ENCODE data around the gene NHSL1. TPM values are rescaled to one million over a fixed set of nuclear protein-coding genes. Genes with fewer than 3 reads are reported as not detected.
A peak's percentile ranks its signal among the peaks of the same experiment; 100 is the strongest.

Gene NHSL1
- polyA plus RNA-seq, 4 donors, result 11.3 to 71.0 (median 23.8) TPM

- no peaks in the 10 kb centered on the region for H3K27me3 ChIP-seq (ENCODE audit: control insufficient read depth in 3 of 3, insufficient read depth in 3 of 3, low read length in 3 of 3)
- no peak overlapping the region for H3K27ac ChIP-seq (ENCODE audit: low read depth in 1 of 3, low read length in 2 of 3)
- H3K36me3 ChIP-seq (ENCODE audit: control insufficient read depth in 3 of 3, insufficient read depth in 2 of 3, low read depth in 1 of 3, low read length in 3 of 3), result no peaks in the 10 kb centered on the region
- H3K4me1 ChIP-seq (ENCODE audit: control insufficient read depth in 3 of 3, insufficient read depth in 2 of 3, low read depth in 1 of 3, low read length in 2 of 3), result no peaks in the 10 kb centered on the region
- 65 to 90% (median 70%) methylated on average over 5 of the region's 5 CpGs for WGBS, 3 donors
- DNase-seq (no peak), FAIRE-seq (no peak)
- H3K4me3 ChIP-seq (ENCODE audit: low read depth in 1 of 3, low read length in 3 of 3), result no peak overlapping the region
- peaks cover 0 to 4% of the 10 kb centered on the region in 2 donors for H3K9me3 ChIP-seq (ENCODE audit: control insufficient read depth in 2 of 2, insufficient read depth in 1 of 2, low read depth in 1 of 2, low read length in 1 of 2)
These were observed 22.5 kb upstream of the NHSL1 start for GRCh38 chr6:138521790-138522189.

GRCh38 chr6:138520463-138520862 lies 21.2 kb upstream of the NHSL1 start:
- H3K27me3 ChIP-seq (ENCODE audit: control insufficient read depth in 3 of 3, insufficient read depth in 3 of 3, low read length in 3 of 3), result no peaks in the 10 kb centered on the region
- no peaks in the 10 kb centered on the region for H3K4me1 ChIP-seq (ENCODE audit: control insufficient read depth in 3 of 3, insufficient read depth in 2 of 3, low read depth in 1 of 3, low read length in 2 of 3)
- no peaks in the 10 kb centered on the region for H3K36me3 ChIP-seq (ENCODE audit: control insufficient read depth in 3 of 3, insufficient read depth in 2 of 3, low read depth in 1 of 3, low read length in 3 of 3)
- WGBS, 3 donors, result 22 to 42% (median 28%) methylated on average over 3 of the region's 3 CpGs
- no peak overlapping the region for H3K27ac ChIP-seq (ENCODE audit: low read depth in 1 of 3, low read length in 2 of 3)
- no peak overlapping the region for H3K4me3 ChIP-seq (ENCODE audit: low read depth in 1 of 3, low read length in 3 of 3)
- H3K9me3 ChIP-seq (ENCODE audit: control insufficient read depth in 2 of 2, insufficient read depth in 1 of 2, low read depth in 1 of 2, low read length in 1 of 2), result peaks cover 0 to 4% of the 10 kb centered on the region in 2 donors
- DNase-seq, result no peak
- no peak for FAIRE-seq

- H3K9me3 ChIP-seq (ENCODE audit: control insufficient read depth in 2 of 2, insufficient read depth in 1 of 2, low read depth in 1 of 2, low read length in 1 of 2), result peaks cover 0 to 4% of the 10 kb centered on the region in 2 donors
- DNase-seq, result no peak
- no peak for FAIRE-seq
These were observed 18.8 kb upstream of the NHSL1 start for GRCh38 chr6:138518054-138518453.

GRCh38 chr6:138517635-138518034 lies 18.3 kb upstream of the NHSL1 start:
- Histone ChIP-seq H3K4me3 (ENCODE audit: low read depth in 1 of 3, low read length in 3 of 3) (no peak overlapping the region), H3K27me3 (ENCODE audit: control insufficient read depth in 3 of 3, insufficient read depth in 3 of 3, low read length in 3 of 3) (no peaks in the 10 kb centered on the region), H3K9me3 (ENCODE audit: control insufficient read depth in 2 of 2, insufficient read depth in 1 of 2, low read depth in 1 of 2, low read length in 1 of 2) (peaks cover 0 to 4% of the 10 kb centered on the region in 2 donors), H3K4me1 (ENCODE audit: control insufficient read depth in 3 of 3, insufficient read depth in 2 of 3, low read depth in 1 of 3, low read length in 2 of 3) (no peaks in the 10 kb centered on the region), H3K36me3 (ENCODE audit: control insufficient read depth in 3 of 3, insufficient read depth in 2 of 3, low read depth in 1 of 3, low read length in 3 of 3) (no peaks in the 10 kb centered on the region), H3K27ac (ENCODE audit: low read depth in 1 of 3, low read length in 2 of 3) (no peak overlapping the region)
- DNase-seq (peak; percentile 51 to 79), FAIRE-seq (no peak)
- WGBS, 3 donors, result 85 to 97% (median 92%) methylated on average over 3 of the region's 3 CpGs

More at GRCh38 chr6:138518054-138518453, 18.8 kb upstream of the NHSL1 start:
- no peak overlapping the region for H3K4me3 ChIP-seq (ENCODE audit: low read depth in 1 of 3, low read length in 3 of 3)
- no peaks in the 10 kb centered on the region for H3K27me3 ChIP-seq (ENCODE audit: control insufficient read depth in 3 of 3, insufficient read depth in 3 of 3, low read length in 3 of 3)
- no peak overlapping the region for H3K27ac ChIP-seq (ENCODE audit: low read depth in 1 of 3, low read length in 2 of 3)
- H3K36me3 ChIP-seq (ENCODE audit: control insufficient read depth in 3 of 3, insufficient read depth in 2 of 3, low read depth in 1 of 3, low read length in 3 of 3), result no peaks in the 10 kb centered on the region
- H3K4me1 ChIP-seq (ENCODE audit: control insufficient read depth in 3 of 3, insufficient read depth in 2 of 3, low read depth in 1 of 3, low read length in 2 of 3), result no peaks in the 10 kb centered on the region

- no peaks in the 10 kb centered on the region for H3K27me3 ChIP-seq (ENCODE audit: control insufficient read depth in 3 of 3, insufficient read depth in 3 of 3, low read length in 3 of 3)
- no peak for FAIRE-seq
- 90 to 94% (median 91%) methylated on average over 12 of the region's 12 CpGs for WGBS, 3 donors
- DNase-seq, result no peak
- no peaks in the 10 kb centered on the region for H3K4me1 ChIP-seq (ENCODE audit: control insufficient read depth in 3 of 3, insufficient read depth in 2 of 3, low read depth in 1 of 3, low read length in 2 of 3)
- H3K9me3 ChIP-seq (ENCODE audit: control insufficient read depth in 2 of 2, insufficient read depth in 1 of 2, low read depth in 1 of 2, low read length in 1 of 2), result peaks cover 0 to 4% of the 10 kb centered on the region in 2 donors
- no peaks in the 10 kb centered on the region for H3K36me3 ChIP-seq (ENCODE audit: control insufficient read depth in 3 of 3, insufficient read depth in 2 of 3, low read depth in 1 of 3, low read length in 3 of 3)
- no peak overlapping the region for H3K4me3 ChIP-seq (ENCODE audit: low read depth in 1 of 3, low read length in 3 of 3)
- no peak overlapping the region for H3K27ac ChIP-seq (ENCODE audit: low read depth in 1 of 3, low read length in 2 of 3)
These were observed 16.5 kb upstream of the NHSL1 start for GRCh38 chr6:138515657-138516248.

GRCh38 chr6:138514860-138515540 lies 15.7 kb upstream of the NHSL1 start:
- WGBS, 3 donors, result 81 to 86% (median 82%) methylated on average over 9 of the region's 9 CpGs
- Histone ChIP-seq H3K27ac (ENCODE audit: low read depth in 1 of 3, low read length in 2 of 3) (no peak overlapping the region), H3K36me3 (ENCODE audit: control insufficient read depth in 3 of 3, insufficient read depth in 2 of 3, low read depth in 1 of 3, low read length in 3 of 3) (no peaks in the 10 kb centered on the region), H3K4me1 (ENCODE audit: control insufficient read depth in 3 of 3, insufficient read depth in 2 of 3, low read depth in 1 of 3, low read length in 2 of 3) (no peaks in the 10 kb centered on the region), H3K27me3 (ENCODE audit: control insufficient read depth in 3 of 3, insufficient read depth in 3 of 3, low read length in 3 of 3) (no peaks in the 10 kb centered on the region), H3K4me3 (ENCODE audit: low read depth in 1 of 3, low read length in 3 of 3) (no peak overlapping the region), H3K9me3 (ENCODE audit: control insufficient read depth in 2 of 2, insufficient read depth in 1 of 2, low read depth in 1 of 2, low read length in 1 of 2) (peaks cover 0 to 4% of the 10 kb centered on the region in 2 donors)
- no peak for FAIRE-seq
- DNase-seq, result no peak

- Histone ChIP-seq H3K27me3 (ENCODE audit: control insufficient read depth in 3 of 3, insufficient read depth in 3 of 3, low read length in 3 of 3) (no peaks in the 10 kb centered on the region), H3K4me1 (ENCODE audit: control insufficient read depth in 3 of 3, insufficient read depth in 2 of 3, low read depth in 1 of 3, low read length in 2 of 3) (peaks cover 0 to 11% (median 0%) of the 10 kb centered on the region in 3 donors), H3K9me3 (ENCODE audit: control insufficient read depth in 2 of 2, insufficient read depth in 1 of 2, low read depth in 1 of 2, low read length in 1 of 2) (peaks cover 0 to 1% of the 10 kb centered on the region in 2 donors), H3K36me3 (ENCODE audit: control insufficient read depth in 3 of 3, insufficient read depth in 2 of 3, low read depth in 1 of 3, low read length in 3 of 3) (no peaks in the 10 kb centered on the region), H3K27ac (ENCODE audit: low read depth in 1 of 3, low read length in 2 of 3) (no peak overlapping the region), H3K4me3 (ENCODE audit: low read depth in 1 of 3, low read length in 3 of 3) (no peak overlapping the region)
- DNase-seq (no peak), FAIRE-seq (no peak)
- 77 to 85% (median 85%) methylated on average over 8 of the region's 8 CpGs for WGBS, 3 donors
These were observed 13.3 kb upstream of the NHSL1 start for GRCh38 chr6:138512609-138513008.

- H3K4me1 ChIP-seq (ENCODE audit: control insufficient read depth in 3 of 3, insufficient read depth in 2 of 3, low read depth in 1 of 3, low read length in 2 of 3), result peaks cover 0 to 20% (median 0%) of the 10 kb centered on the region in 3 donors
- FAIRE-seq, result no peak
- H3K27ac ChIP-seq (ENCODE audit: low read depth in 1 of 3, low read length in 2 of 3), result no peak overlapping the region
- H3K36me3 ChIP-seq (ENCODE audit: control insufficient read depth in 3 of 3, insufficient read depth in 2 of 3, low read depth in 1 of 3, low read length in 3 of 3), result no peaks in the 10 kb centered on the region
- H3K4me3 ChIP-seq (ENCODE audit: low read depth in 1 of 3, low read length in 3 of 3), result no peak overlapping the region
- no peak for DNase-seq
- 68 to 78% (median 70%) methylated on average over 3 of the region's 3 CpGs for WGBS, 3 donors
- no peaks in the 10 kb centered on the region for H3K9me3 ChIP-seq (ENCODE audit: control insufficient read depth in 2 of 2, insufficient read depth in 1 of 2, low read depth in 1 of 2, low read length in 1 of 2)
- H3K27me3 ChIP-seq (ENCODE audit: control insufficient read depth in 3 of 3, insufficient read depth in 3 of 3, low read length in 3 of 3), result no peaks in the 10 kb centered on the region
These were observed 10.8 kb upstream of the NHSL1 start for GRCh38 chr6:138510093-138510492.

Data from small intestine (tissue), 7 donors.